D721Med (cell line): Measurements from ENCODE around the gene PSRC1.
A peak's percentile ranks its signal among the peaks of the same experiment; 100 is the strongest.

Experiments
- DNase-seq: peaks from one replicate; pipeline ENCODE4 v3.0.0; 2011; ENCODE audit warnings: low spot score; ENCODE audit not compliant: insufficient read length
- FAIRE-seq: peaks from 2 replicates; lab custom pipeline; 2011; peaks lifted over from hg19 to GRCh38; lab: Jason Lieb, UNC
- CTCF ChIP-seq: IDR thresholded peaks from 2 replicates; pipeline ENCODE4 v1.5.1; 2012; ENCODE audit warnings: mild to moderate bottlenecking, control low read depth; ENCODE audit not compliant: insufficient read depth; ENCODE audit errors: missing control alignments

The PSRC1 gene

DNA sequence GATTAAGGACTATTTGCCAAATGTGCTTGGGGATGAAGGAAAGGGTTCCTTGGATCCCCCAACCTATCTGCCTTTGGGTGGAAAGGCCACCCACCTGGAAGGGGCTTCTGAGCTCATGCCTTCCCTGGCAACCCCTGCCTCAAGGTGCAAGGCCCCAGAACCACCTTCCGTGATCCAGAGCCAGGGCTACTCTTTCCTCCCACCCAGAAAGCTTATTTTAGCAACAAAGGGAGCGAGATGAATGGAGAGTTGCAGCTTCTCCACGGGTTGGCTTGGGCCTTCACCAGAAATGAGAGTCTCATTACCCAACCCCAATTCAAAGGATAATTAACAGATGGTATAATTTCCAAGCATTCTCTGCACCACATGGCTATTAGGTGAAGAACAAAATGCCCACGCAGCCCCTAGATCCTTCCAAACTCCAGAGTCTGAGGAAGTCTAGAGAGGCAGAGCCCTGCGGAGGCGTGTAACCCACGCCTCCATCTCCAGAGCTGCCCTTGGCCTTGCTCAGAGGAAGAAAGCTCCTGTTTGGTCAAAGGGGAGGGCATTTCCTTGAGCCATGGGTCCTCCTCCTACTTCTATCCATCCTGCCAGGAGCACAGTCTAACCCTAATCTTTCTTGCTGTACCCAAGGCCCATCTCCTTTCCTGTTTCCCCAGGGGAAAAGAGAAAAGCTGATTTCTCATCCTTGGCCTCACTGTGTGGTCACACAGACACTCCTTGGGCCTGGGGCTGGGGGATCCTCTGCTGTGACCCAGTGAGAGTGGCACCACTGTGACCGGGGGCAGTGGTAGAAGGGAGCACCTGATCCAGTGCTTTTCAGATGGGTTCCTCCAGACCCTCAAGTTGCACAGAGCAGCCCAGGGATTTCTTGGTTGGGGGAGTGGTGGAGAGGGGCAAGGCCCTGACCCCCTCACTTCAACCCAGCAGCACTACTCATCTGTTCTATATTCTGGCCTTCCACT lies 35.3 kb downstream of the PSRC1 start:
- TF ChIP-seq CTCF = no peak
- no peak for FAIRE-seq
- no peak for DNase-seq

GRCh38 chr1:109246141-109246551 lies 36.8 kb downstream of the PSRC1 start:
- DNase-seq = no peak
- no peak for TF ChIP-seq CTCF
- FAIRE-seq = no peak

GRCh38 chr1:109243860-109244552 lies 38.9 kb downstream of the PSRC1 start:
- peak; percentile 2 for DNase-seq
- no peak for TF ChIP-seq CTCF
- FAIRE-seq = no peak

DNA sequence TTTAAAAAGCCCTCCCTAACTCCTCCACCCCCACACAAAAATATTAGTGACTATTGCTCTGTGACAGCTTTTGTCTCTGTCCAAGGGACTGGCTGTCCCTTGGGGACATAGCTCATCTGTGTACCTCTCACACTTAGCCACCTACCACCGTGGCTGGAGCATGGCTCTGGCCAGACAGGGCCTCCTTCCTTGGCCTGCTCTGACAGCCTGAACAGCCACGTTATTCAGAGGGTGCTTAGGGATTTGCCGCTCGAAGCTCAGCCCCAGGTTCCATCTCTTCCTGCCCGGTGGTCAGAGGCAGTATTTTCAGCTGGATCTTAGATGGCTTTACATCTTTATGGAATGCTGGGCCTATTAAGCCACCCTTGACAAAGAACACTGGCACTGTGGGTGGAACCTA lies 39.7 kb downstream of the PSRC1 start:
- TF ChIP-seq CTCF = no peak
- FAIRE-seq = no peak
- DNase-seq = peak; percentile 5

GRCh38 chr1:109242387-109242786 lies 40.6 kb downstream of the PSRC1 start:
- DNase-seq = no peak
- TF ChIP-seq CTCF = no peak
- no peak for FAIRE-seq

GRCh38 chr1:109241841-109242345 lies 41.1 kb downstream of the PSRC1 start:
- no peak for FAIRE-seq
- TF ChIP-seq CTCF = no peak
- DNase-seq = no peak
